Gastrocnemius medialis (tissue), 4 donors: ENCODE measurements around the gene DERL3. TPM values are rescaled to one million over a fixed set of nuclear protein-coding genes. Genes with fewer than 3 reads are reported as not detected.
"Not testable (repeated sequence)": the region's sequence is repeated elsewhere in the genome, so short reads cannot be mapped to it uniquely, and the experiment has no call there.

Source experiments
- ATAC-seq, 2 donors: fragments of 150-250 bp; one replicate each; pipeline ENCODE4 v1.9.1; 2016
- DNase-seq, 2 donors: peaks; one replicate each; pipeline ENCODE4 v3.0.0-alpha.2; 2019
- H3K27ac ChIP-seq, 4 donors: fragments of 200-600 bp; sonication (generic); 1 replicate in 1 of 4; 2 replicates in 3 of 4; pipeline ENCODE4 v1.5.1; 2016 to 2018; ENCODE audit warnings: mild to moderate bottlenecking in 2 of 4, moderate library complexity in 1 of 4
- H3K27me3 ChIP-seq, 3 donors: fragments of 200-600 bp; sonication (generic) in 2 of 3; 1 replicate in 1 of 3; 2 replicates in 2 of 3; pipeline versions ENCODE4 v1.5.1 to v1.6.0; 2016 to 2019; ENCODE audit warnings: mild to moderate bottlenecking in 1 of 3, moderate library complexity in 1 of 3
- H3K36me3 ChIP-seq, 2 donors: fragments of 200-600 bp; sonication (generic) in 1 of 2; one replicate each; pipeline ENCODE4 v1.5.1; 2017 to 2018
- H3K4me1 ChIP-seq, 2 donors: fragments of 200-600 bp; sonication (generic) in 1 of 2; one replicate each; pipeline ENCODE4 v1.5.1; 2016 to 2017; ENCODE audit warnings: mild to moderate bottlenecking in 2 of 2
- H3K4me3 ChIP-seq, 4 donors: fragments of 200-600 bp; sonication (generic) in 3 of 4; 1 replicate in 1 of 4; 2 replicates in 3 of 4; pipeline ENCODE4 v1.5.1; 2016 to 2019; ENCODE audit warnings: mild to moderate bottlenecking in 2 of 4
- H3K9me3 ChIP-seq, 3 donors: fragments of 200-600 bp; sonication (generic) in 2 of 3; 1 replicate in 1 of 3; 2 replicates in 2 of 3; pipeline ENCODE4 v1.5.1; 2016 to 2019
- CTCF ChIP-seq, 5 experiments: fragments of 450-650 bp in 3 of 5; fragments of 200-600 bp in 2 of 5; sonication (generic) in 2 of 5; IDR thresholded peaks in 4 of 5; conservative IDR thresholded peaks in 1 of 5; 1 replicate in 4 of 5; 2 replicates in 1 of 5; pipeline ENCODE4 v1.5.1; 2016 to 2019; ENCODE audit warnings: antibody characterized with exemption in 5 of 5, mild to moderate bottlenecking in 3 of 5, moderate library complexity in 3 of 5
- POLR2A ChIP-seq, 2 donors: fragments of 450-650 bp; IDR thresholded peaks; one replicate each; pipeline ENCODE4 v1.6.1; 2017; ENCODE audit warnings: antibody characterized with exemption in 2 of 2, mild to moderate bottlenecking in 2 of 2, moderate library complexity in 2 of 2
- in situ Hi-C, 4 donors: fragments of 200-750 bp; cut with MboI; loops; one replicate each; pipeline versions ENCODE4 v1.15.0 to v1.8.0; 2017; ENCODE audit warnings: low sequenced_read_pairs in 4 of 4
- intact Hi-C: fragments of 100-400 bp; cut with DNase I; formaldehyde crosslinking; loops from one replicate; pipeline ENCODE4 v1.15.1; 2023; ENCODE audit warnings: low total_unique reads
- total RNA-seq, 4 donors: library from RNA; depleted of rRNA; stranded (reverse); fragments of >200 nt; gene quantifications; one replicate each; pipeline versions ENCODE4 v1.1.0 to v1.2.3, GENCODE V29; 2016

DERL3 gene
- total RNA-seq, 4 donors from 2014 or later = 0.72 to 1.5 (median 1.3) TPM

DNA sequence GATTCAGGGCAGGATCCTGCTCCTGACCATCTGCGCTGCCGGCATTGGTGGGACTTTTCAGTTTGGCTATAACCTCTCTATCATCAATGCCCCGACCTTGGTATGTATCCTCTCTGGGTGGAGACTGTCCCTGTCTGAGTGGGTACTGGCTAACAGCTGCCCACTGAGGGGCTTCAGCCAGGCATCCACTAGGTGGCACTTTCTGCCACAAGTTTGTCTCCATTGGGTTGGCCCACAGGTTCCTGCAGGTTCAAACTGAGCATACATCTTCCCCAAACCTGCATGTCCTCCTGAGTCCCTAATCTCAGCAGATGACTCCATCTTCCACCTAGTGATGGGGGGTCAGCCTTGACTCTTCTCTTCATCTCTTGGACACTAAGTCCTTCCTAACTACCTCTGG lies 23.3 kb upstream of the DERL3 start:
- H3K4me3 ChIP-seq = no peak overlapping the region
- H3K9me3 ChIP-seq = no peaks in the 10 kb centered on the region
- H3K36me3 ChIP-seq = no peaks in the 10 kb centered on the region
- DNase-seq (no peak), ATAC-seq (no peak)
- TF ChIP-seq CTCF (IDR thresholded peaks at IDR 0.05 in 4 of 5, conservative IDR thresholded peaks at IDR 0.05 in 1 of 5) (peak; percentile 2 to 60 (median 29)), POLR2A (IDR thresholded peaks at IDR 0.05) (no peak)
- H3K27me3 ChIP-seq = no peaks in the 10 kb centered on the region
- no peak overlapping the region for H3K27ac ChIP-seq
- intact Hi-C loops (no loop called here), in situ Hi-C loops (loop anchor here in 2 of 4 donors (25.0 kb wide), 1 partner anchor 325 kb away; no protein-coding TSS in a partner anchor)
- peaks cover 12 to 19% of the 10 kb centered on the region in 2 donors for H3K4me1 ChIP-seq

DNA sequence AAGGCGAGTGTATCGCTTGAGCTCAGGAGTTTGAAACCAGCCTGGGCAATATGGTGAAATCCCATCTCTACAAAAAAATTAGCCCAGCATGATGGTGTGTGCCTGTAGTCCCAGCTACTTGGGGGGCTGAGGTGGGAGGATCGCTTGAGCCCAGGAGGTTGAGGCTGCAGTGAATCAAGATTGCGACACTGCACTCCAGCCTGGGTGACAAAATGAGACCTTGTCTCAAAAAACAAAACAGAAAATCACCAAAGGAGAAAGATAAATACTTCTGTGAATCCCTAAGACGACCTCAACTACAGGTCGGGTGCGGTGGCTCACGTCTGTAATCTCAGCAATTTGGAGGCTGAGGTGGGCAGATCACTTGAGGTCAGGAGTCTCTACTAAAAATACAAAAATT lies 21.4 kb upstream of the DERL3 start:
- intact Hi-C loops, H3K27ac ChIP-seq: not testable (repeated sequence)
- in situ Hi-C loops = loop anchor here in 2 of 4 donors (25.0 kb wide), 1 partner anchor 323 kb away; no protein-coding TSS in a partner anchor

DNA sequence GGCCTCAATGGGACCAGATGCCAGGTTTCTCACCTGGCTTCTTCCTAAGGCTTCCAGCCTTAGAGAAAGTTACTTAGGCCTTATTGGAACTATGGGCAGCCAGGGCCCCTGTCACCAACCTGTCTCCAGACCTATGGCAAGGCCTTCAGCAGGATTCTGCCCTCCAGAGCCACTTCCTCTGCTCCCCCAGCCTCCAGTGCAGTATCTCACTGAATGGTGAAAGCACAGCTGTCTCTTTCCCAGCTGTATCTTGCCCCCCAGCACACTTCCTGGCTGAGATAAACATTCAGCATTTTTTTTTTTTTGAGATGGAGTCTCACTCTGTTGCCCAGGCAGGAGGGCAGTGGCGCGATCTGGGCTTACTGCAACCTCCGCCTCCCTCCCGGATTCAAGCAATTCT lies 20.4 kb upstream of the DERL3 start:
- H3K4me1 ChIP-seq = peaks cover 18 to 23% of the 10 kb centered on the region in 2 donors

More for the DNA sequence above, 21.4 kb upstream of the DERL3 start:
- H3K9me3 ChIP-seq, H3K27me3 ChIP-seq, H3K4me3 ChIP-seq, DNase-seq, ATAC-seq, H3K36me3 ChIP-seq: not testable (repeated sequence)
- peaks cover 18 to 27% of the 10 kb centered on the region in 2 donors for H3K4me1 ChIP-seq

GRCh38 chr22:23858484-23858815 lies 19.6 kb upstream of the DERL3 start:
- peak overlapping the region; percentile 94 to 99 (median 98) for H3K27ac ChIP-seq
- in situ Hi-C loops = loop anchor here in 3 of 4 donors (10.0 to 25.0 kb wide), 2 partner anchors 314 to 321 kb away; no protein-coding TSS in a partner anchor

More for the DNA sequence above, 20.4 kb upstream of the DERL3 start:
- Histone ChIP-seq H3K27ac (peak overlapping the region in 3 of 4 donors; percentile 94 to 98 (median 97)), H3K9me3 (no peaks in the 10 kb centered on the region), H3K4me3 (no peak overlapping the region), H3K36me3 (no peaks in the 10 kb centered on the region), H3K27me3 (no peaks in the 10 kb centered on the region)
- in situ Hi-C loops = loop anchor here in 3 of 4 donors (10.0 to 25.0 kb wide), 2 partner anchors 314 to 322 kb away; no protein-coding TSS in a partner anchor
- no peak for ATAC-seq
- DNase-seq = no peak
- intact Hi-C loops = loop anchor here (5.0 kb wide), 1 partner anchor 33 kb away; the partner anchor contains the start of gene MIF
- no peak for TF ChIP-seq POLR2A (IDR thresholded peaks at IDR 0.05)
- TF ChIP-seq CTCF (IDR thresholded peaks at IDR 0.05 in 4 of 5, conservative IDR thresholded peaks at IDR 0.05 in 1 of 5) = no peak

More at GRCh38 chr22:23858484-23858815, 19.6 kb upstream of the DERL3 start:
- peaks cover 18 to 23% of the 10 kb centered on the region in 2 donors for H3K4me1 ChIP-seq
- H3K27me3 ChIP-seq = no peaks in the 10 kb centered on the region
- TF ChIP-seq POLR2A (IDR thresholded peaks at IDR 0.05) = no peak
- no peak for TF ChIP-seq CTCF (IDR thresholded peaks at IDR 0.05 in 4 of 5, conservative IDR thresholded peaks at IDR 0.05 in 1 of 5)
- intact Hi-C loops = loop anchor here (5.0 kb wide), 1 partner anchor 34 kb away; the partner anchor contains the start of gene MIF
- ATAC-seq (no peak), DNase-seq (no peak)
- H3K4me3 ChIP-seq = peak overlapping the region; percentile 77 to 88 (median 86)
- H3K36me3 ChIP-seq = no peaks in the 10 kb centered on the region
- no peaks in the 10 kb centered on the region for H3K9me3 ChIP-seq
